GM23338 (cell line): ENCODE measurements around the gene C12orf42. TPM values are rescaled to one million over a fixed set of nuclear protein-coding genes. Genes with fewer than 3 reads are reported as not detected.

Source experiments
- ATAC-seq: fragments of 200-7000 bp; cut with Tn5 transposase; 3 replicates; pipeline ENCODE4 v1.9.1; 2020
- DNase-seq: peaks from one replicate; pipeline ENCODE4 v3.0.0-alpha.2; 2015; ENCODE audit warnings: low spot score
- H2AFZ ChIP-seq: fragments of 200-600 bp; sonication (generic); 2 replicates; pipeline ENCODE4 v1.8.0; 2016; ENCODE audit warnings: antibody characterized with exemption, mild to moderate bottlenecking, moderate library complexity
- H3F3A ChIP-seq: fragments of 200-600 bp; sonication (generic); replicated peaks from 2 replicates; pipeline ENCODE4 v1.8.0; 2017; ENCODE audit warnings: antibody characterized with exemption, mixed run types, low read depth
- H3K27ac ChIP-seq: fragments of 200-600 bp; sonication (generic); 2 replicates; pipeline ENCODE4 v1.6.1; 2016; ENCODE audit warnings: low read depth
- H3K27me3 ChIP-seq: fragments of 200-600 bp; sonication (generic); 2 replicates; pipeline ENCODE4 v1.8.0; 2016; ENCODE audit warnings: mild to moderate bottlenecking, mixed run types, moderate library complexity; ENCODE audit not compliant: insufficient read depth
- H3K36me3 ChIP-seq: fragments of 200-600 bp; sonication (generic); 2 replicates; pipeline ENCODE4 v1.8.0; 2016; ENCODE audit warnings: mild to moderate bottlenecking; ENCODE audit not compliant: insufficient read depth
- H3K4me1 ChIP-seq: fragments of 200-600 bp; sonication (generic); 2 replicates; pipeline ENCODE4 v1.8.0; 2016; ENCODE audit warnings: mild to moderate bottlenecking, moderate library complexity; ENCODE audit not compliant: insufficient read depth
- H3K4me2 ChIP-seq: fragments of 200-600 bp; sonication (generic); 2 replicates; pipeline ENCODE4 v1.7.1; 2017; ENCODE audit warnings: mixed run types
- H3K4me3 ChIP-seq: fragments of 200-600 bp; sonication (generic); 2 replicates; pipeline ENCODE4 v1.6.1; 2016; ENCODE audit warnings: mixed run types
- H3K79me2 ChIP-seq: fragments of 200-600 bp; sonication (generic); replicated peaks from 2 replicates; pipeline ENCODE4 v1.8.0; 2017; ENCODE audit warnings: mild to moderate bottlenecking; ENCODE audit not compliant: insufficient read depth
- H3K9me2 ChIP-seq: fragments of 200-600 bp; sonication (generic); 2 replicates; pipeline ENCODE4 v1.8.0; 2017; ENCODE audit not compliant: insufficient read depth
- H4K20me1 ChIP-seq: fragments of 200-600 bp; sonication (generic); replicated peaks from 2 replicates; pipeline ENCODE4 v1.8.0; 2017; ENCODE audit warnings: mild to moderate bottlenecking; ENCODE audit not compliant: insufficient read depth
- H3K27ac Mint-ChIP-seq: 2 replicates; pipeline ENCODE4 v1.8.0; 2020; ENCODE audit warnings: inconsistent platforms, mild to moderate bottlenecking, moderate library complexity, mixed read lengths
- H3K27me3 Mint-ChIP-seq: 3 replicates; pipeline ENCODE4 v1.8.0; 2022; ENCODE audit warnings: low read depth, mild to moderate bottlenecking, moderate library complexity, mixed read lengths, inconsistent platforms; ENCODE audit not compliant: insufficient read depth, poor library complexity
- H3K36me3 Mint-ChIP-seq: 3 replicates; pipeline ENCODE4 v1.8.0; 2021; ENCODE audit warnings: low read depth, mild to moderate bottlenecking, inconsistent platforms, moderate library complexity, mixed read lengths
- H3K4me1 Mint-ChIP-seq: 3 replicates; pipeline ENCODE4 v1.8.0; 2020; ENCODE audit warnings: mild to moderate bottlenecking, inconsistent platforms, mixed read lengths
- H3K4me3 Mint-ChIP-seq: 3 replicates; pipeline ENCODE4 v1.8.0; 2021; ENCODE audit warnings: moderate library complexity, mild to moderate bottlenecking, inconsistent platforms, mixed read lengths
- H3K9me3 Mint-ChIP-seq: 3 replicates; pipeline ENCODE4 v1.8.0; 2020; ENCODE audit warnings: moderate library complexity, mild to moderate bottlenecking, inconsistent platforms, mixed read lengths
- EZH2 ChIP-seq: fragments of 200-600 bp; sonication (generic); IDR thresholded peaks from one replicate; pipeline ENCODE4 v1.8.0; 2017; ENCODE audit warnings: antibody characterized with exemption, mild to moderate bottlenecking, low read depth; ENCODE audit not compliant: unreplicated experiment
- EZH2phosphoT487 ChIP-seq: fragments of 200-600 bp; sonication (generic); IDR thresholded peaks from one replicate; pipeline ENCODE4 v1.8.1; 2018; ENCODE audit warnings: antibody characterized with exemption; ENCODE audit not compliant: unreplicated experiment
- JUNB ChIP-seq: IDR thresholded peaks from one replicate; pipeline ENCODE4 v1.6.1; 2016; ENCODE audit warnings: antibody characterized with exemption; ENCODE audit not compliant: unreplicated experiment
- NANOG ChIP-seq: IDR thresholded peaks from 2 replicates; pipeline ENCODE4 v1.6.1; 2016; ENCODE audit warnings: antibody characterized with exemption, borderline replicate concordance
- POLR2AphosphoS5 ChIP-seq: IDR thresholded peaks from 2 replicates; pipeline ENCODE4 v1.6.1; 2016; ENCODE audit warnings: antibody characterized with exemption, low read depth
- STAT1 ChIP-seq: IDR thresholded peaks from one replicate; pipeline ENCODE4 v1.6.1; 2016; ENCODE audit warnings: antibody characterized with exemption; ENCODE audit not compliant: unreplicated experiment
- polyA plus RNA-seq: library from polyadenylated mRNA; unstranded; fragments of >200 nt; fragmentation: Nextera tagmentation; extraction: Ambion mirVana; gene quantifications from 2 replicates; pipeline ENCODE4 v1.2.1, GENCODE V29; 2016
- total RNA-seq: library from RNA; depleted of rRNA; stranded (reverse); fragments of >200 nt; shearing (Covaris generic); gene quantifications from 2 replicates; pipeline ENCODE4 v1.2.3, GENCODE V29; 2014
- TF ChIP-seq, protein P1 (sequence below), 2 experiments: fragments of 200-600 bp in 1 of 2; sonication (generic) in 1 of 2; conservative IDR thresholded peaks; 2 replicates each; pipeline versions ENCODE4 v1.5.1 to v1.6.1; 2016 to 2017; ENCODE audit warnings: antibody characterized with exemption in 2 of 2, low read depth in 2 of 2, mild to moderate bottlenecking in 2 of 2, moderate library complexity in 1 of 2
- TF ChIP-seq, protein P2 (sequence below): IDR thresholded peaks from 2 replicates; pipeline ENCODE4 v1.6.1; 2016; ENCODE audit warnings: antibody characterized with exemption
- TF ChIP-seq, protein P3 (sequence below): IDR thresholded peaks from one replicate; pipeline ENCODE4 v1.6.1; 2018; ENCODE audit warnings: antibody characterized with exemption; ENCODE audit not compliant: unreplicated experiment
- TF ChIP-seq, protein P4 (sequence below): fragments of 250-450 bp; sonication (Bioruptor Pico); IDR thresholded peaks from 2 replicates; pipeline ENCODE4 v1.5.0; 2020; ENCODE audit warnings: mild to moderate bottlenecking, moderate library complexity

The C12orf42 gene
- total and polyA plus RNA-seq, 2 experiments from 2014 or later = 0.45 TPM; not detected in 1

DNA sequence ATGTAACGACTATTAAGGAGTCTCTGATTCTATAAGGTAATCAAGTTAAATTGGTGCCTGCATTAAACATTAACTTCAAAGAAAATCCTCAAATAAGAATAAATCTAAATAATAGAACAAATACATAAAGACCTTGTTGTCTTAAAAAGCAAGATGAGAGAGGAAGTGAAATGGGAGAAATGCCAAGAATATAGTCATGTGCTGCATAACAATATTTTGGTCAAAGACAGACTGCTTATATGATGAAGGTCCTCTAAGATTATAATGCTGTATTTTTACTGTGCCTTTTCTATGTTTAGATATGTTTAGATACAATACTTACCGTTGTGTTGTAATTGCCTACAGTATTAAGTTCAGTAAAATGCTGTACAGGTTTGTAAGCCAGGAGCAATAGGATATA is 213.6 kb downstream of the C12orf42 start:
- no peaks in the 10 kb centered on the region for H3K36me3 ChIP-seq

More for the DNA sequence above, 213.6 kb downstream of the C12orf42 start:
- no peak for ATAC-seq
- no peaks in the 10 kb centered on the region for H4K20me1 ChIP-seq
- H3K4me1 ChIP-seq = no peaks in the 10 kb centered on the region
- H3K4me3 ChIP-seq = no peak overlapping the region
- no peaks in the 10 kb centered on the region for H3K27me3 ChIP-seq
- Mint-ChIP-seq H3K27me3 (no peaks in the 10 kb centered on the region), H3K4me3 (no peak overlapping the region), H3K4me1 (no peaks in the 10 kb centered on the region), H3K9me3 (no peaks in the 10 kb centered on the region; the same call in 2 of the 3 replicates), H3K27ac (no peak overlapping the region), H3K36me3 (no peaks in the 10 kb centered on the region)
- H3F3A ChIP-seq = no peaks in the 10 kb centered on the region
- no peak for DNase-seq
- H3K9me2 ChIP-seq = no peaks in the 10 kb centered on the region
- no peaks in the 10 kb centered on the region for H3K79me2 ChIP-seq
- H3K27ac ChIP-seq = no peak overlapping the region
- TF ChIP-seq JUNB (no peak), STAT1 (no peak), POLR2AphosphoS5 (no peak), EZH2 (no peak), NANOG (no peak), EZH2phosphoT487 (no peak)
- TF ChIP-seq, protein P1, sequence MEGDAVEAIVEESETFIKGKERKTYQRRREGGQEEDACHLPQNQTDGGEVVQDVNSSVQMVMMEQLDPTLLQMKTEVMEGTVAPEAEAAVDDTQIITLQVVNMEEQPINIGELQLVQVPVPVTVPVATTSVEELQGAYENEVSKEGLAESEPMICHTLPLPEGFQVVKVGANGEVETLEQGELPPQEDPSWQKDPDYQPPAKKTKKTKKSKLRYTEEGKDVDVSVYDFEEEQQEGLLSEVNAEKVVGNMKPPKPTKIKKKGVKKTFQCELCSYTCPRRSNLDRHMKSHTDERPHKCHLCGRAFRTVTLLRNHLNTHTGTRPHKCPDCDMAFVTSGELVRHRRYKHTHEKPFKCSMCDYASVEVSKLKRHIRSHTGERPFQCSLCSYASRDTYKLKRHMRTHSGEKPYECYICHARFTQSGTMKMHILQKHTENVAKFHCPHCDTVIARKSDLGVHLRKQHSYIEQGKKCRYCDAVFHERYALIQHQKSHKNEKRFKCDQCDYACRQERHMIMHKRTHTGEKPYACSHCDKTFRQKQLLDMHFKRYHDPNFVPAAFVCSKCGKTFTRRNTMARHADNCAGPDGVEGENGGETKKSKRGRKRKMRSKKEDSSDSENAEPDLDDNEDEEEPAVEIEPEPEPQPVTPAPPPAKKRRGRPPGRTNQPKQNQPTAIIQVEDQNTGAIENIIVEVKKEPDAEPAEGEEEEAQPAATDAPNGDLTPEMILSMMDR (conservative IDR thresholded peaks at IDR 0.05; ENCODE audit: low read depth in 2 of 2) = no peak
- TF ChIP-seq, protein P2, sequence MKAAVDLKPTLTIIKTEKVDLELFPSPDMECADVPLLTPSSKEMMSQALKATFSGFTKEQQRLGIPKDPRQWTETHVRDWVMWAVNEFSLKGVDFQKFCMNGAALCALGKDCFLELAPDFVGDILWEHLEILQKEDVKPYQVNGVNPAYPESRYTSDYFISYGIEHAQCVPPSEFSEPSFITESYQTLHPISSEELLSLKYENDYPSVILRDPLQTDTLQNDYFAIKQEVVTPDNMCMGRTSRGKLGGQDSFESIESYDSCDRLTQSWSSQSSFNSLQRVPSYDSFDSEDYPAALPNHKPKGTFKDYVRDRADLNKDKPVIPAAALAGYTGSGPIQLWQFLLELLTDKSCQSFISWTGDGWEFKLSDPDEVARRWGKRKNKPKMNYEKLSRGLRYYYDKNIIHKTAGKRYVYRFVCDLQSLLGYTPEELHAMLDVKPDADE = no peak
- TF ChIP-seq, protein P3, sequence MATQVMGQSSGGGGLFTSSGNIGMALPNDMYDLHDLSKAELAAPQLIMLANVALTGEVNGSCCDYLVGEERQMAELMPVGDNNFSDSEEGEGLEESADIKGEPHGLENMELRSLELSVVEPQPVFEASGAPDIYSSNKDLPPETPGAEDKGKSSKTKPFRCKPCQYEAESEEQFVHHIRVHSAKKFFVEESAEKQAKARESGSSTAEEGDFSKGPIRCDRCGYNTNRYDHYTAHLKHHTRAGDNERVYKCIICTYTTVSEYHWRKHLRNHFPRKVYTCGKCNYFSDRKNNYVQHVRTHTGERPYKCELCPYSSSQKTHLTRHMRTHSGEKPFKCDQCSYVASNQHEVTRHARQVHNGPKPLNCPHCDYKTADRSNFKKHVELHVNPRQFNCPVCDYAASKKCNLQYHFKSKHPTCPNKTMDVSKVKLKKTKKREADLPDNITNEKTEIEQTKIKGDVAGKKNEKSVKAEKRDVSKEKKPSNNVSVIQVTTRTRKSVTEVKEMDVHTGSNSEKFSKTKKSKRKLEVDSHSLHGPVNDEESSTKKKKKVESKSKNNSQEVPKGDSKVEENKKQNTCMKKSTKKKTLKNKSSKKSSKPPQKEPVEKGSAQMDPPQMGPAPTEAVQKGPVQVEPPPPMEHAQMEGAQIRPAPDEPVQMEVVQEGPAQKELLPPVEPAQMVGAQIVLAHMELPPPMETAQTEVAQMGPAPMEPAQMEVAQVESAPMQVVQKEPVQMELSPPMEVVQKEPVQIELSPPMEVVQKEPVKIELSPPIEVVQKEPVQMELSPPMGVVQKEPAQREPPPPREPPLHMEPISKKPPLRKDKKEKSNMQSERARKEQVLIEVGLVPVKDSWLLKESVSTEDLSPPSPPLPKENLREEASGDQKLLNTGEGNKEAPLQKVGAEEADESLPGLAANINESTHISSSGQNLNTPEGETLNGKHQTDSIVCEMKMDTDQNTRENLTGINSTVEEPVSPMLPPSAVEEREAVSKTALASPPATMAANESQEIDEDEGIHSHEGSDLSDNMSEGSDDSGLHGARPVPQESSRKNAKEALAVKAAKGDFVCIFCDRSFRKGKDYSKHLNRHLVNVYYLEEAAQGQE = no peak
- TF ChIP-seq, protein P4, sequence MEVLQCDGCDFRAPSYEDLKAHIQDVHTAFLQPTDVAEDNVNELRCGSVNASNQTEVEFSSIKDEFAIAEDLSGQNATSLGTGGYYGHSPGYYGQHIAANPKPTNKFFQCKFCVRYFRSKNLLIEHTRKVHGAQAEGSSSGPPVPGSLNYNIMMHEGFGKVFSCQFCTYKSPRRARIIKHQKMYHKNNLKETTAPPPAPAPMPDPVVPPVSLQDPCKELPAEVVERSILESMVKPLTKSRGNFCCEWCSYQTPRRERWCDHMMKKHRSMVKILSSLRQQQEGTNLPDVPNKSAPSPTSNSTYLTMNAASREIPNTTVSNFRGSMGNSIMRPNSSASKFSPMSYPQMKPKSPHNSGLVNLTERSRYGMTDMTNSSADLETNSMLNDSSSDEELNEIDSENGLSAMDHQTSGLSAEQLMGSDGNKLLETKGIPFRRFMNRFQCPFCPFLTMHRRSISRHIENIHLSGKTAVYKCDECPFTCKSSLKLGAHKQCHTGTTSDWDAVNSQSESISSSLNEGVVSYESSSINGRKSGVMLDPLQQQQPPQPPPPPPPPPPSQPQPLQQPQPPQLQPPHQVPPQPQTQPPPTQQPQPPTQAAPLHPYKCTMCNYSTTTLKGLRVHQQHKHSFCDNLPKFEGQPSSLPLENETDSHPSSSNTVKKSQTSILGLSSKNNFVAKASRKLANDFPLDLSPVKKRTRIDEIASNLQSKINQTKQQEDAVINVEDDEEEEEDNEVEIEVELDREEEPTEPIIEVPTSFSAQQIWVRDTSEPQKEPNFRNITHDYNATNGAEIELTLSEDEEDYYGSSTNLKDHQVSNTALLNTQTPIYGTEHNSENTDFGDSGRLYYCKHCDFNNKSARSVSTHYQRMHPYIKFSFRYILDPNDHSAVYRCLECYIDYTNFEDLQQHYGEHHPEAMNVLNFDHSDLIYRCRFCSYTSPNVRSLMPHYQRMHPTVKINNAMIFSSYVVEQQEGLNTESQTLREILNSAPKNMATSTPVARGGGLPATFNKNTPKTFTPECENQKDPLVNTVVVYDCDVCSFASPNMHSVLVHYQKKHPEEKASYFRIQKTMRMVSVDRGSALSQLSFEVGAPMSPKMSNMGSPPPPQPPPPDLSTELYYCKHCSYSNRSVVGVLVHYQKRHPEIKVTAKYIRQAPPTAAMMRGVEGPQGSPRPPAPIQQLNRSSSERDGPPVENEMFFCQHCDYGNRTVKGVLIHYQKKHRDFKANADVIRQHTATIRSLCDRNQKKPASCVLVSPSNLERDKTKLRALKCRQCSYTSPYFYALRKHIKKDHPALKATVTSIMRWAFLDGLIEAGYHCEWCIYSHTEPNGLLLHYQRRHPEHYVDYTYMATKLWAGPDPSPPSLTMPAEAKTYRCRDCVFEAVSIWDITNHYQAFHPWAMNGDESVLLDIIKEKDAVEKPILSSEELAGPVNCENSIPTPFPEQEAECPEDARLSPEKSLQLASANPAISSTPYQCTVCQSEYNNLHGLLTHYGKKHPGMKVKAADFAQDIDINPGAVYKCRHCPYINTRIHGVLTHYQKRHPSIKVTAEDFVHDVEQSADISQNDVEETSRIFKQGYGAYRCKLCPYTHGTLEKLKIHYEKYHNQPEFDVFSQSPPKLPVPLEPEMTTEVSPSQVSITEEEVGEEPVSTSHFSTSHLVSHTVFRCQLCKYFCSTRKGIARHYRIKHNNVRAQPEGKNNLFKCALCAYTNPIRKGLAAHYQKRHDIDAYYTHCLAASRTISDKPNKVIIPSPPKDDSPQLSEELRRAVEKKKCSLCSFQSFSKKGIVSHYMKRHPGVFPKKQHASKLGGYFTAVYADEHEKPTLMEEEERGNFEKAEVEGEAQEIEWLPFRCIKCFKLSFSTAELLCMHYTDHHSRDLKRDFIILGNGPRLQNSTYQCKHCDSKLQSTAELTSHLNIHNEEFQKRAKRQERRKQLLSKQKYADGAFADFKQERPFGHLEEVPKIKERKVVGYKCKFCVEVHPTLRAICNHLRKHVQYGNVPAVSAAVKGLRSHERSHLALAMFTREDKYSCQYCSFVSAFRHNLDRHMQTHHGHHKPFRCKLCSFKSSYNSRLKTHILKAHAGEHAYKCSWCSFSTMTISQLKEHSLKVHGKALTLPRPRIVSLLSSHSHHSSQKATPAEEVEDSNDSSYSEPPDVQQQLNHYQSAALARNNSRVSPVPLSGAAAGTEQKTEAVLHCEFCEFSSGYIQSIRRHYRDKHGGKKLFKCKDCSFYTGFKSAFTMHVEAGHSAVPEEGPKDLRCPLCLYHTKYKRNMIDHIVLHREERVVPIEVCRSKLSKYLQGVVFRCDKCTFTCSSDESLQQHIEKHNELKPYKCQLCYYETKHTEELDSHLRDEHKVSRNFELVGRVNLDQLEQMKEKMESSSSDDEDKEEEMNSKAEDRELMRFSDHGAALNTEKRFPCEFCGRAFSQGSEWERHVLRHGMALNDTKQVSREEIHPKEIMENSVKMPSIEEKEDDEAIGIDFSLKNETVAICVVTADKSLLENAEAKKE (CRISPR knock-in tag) = no peak
- H3K4me2 ChIP-seq = no peak overlapping the region
- no peak overlapping the region for H2AFZ ChIP-seq
